ENCODE results near the gene CAMSAP1.
"Not testable (repeated sequence)": the region's sequence is repeated elsewhere in the genome, so short reads cannot be mapped to it uniquely, and the experiment has no call there.

The CAMSAP1 gene

DNA sequence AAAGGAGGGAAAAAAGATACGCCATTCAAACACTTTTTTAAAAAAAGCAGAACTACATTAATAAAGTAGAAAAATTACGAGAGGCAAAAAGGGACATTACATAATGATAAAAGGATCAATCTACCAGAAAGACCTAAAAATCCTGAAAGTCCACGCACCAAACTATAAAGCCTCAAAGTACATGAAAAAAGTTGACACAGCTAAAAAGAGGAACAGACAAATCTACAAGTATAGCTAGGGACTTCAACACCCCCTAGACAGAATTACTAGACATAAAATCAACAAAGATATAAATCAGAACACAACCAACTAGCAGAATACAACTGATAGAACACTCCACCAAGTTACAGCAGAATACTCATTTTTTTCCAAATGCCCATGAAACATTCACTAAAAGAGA, 11.1 kb downstream of the CAMSAP1 start:
- no peak for DNase-seq

GRCh38 chr9:135895202-135895848, 12.0 kb downstream of the CAMSAP1 start:
- no peak for DNase-seq

- no peak for DNase-seq
Measured at GRCh38 chr9:135893104-135893503, 14.2 kb downstream of the CAMSAP1 start.

DNA sequence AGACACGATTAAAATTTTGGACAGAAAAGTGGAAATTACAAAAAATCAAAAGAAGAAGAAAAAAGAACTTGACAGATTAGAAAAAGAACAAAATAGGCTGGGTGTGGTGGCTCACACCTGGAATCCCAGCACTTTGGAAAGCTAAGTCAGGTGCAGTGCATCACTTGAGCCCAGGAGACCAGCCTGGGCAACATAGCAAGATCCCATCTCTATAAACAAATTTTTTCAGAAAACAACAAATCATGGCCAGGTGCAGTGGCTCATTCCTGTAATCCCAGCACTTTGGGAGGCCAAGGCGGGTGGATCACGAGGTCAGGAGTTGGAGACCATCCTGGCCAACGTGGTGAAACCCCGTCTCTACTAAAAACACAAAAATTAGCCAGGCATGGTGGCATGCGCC, 15.0 kb downstream of the CAMSAP1 start:
- DNase-seq, result not testable (repeated sequence)

- no peak for DNase-seq
Measured at GRCh38 chr9:135891027-135891631, 16.2 kb downstream of the CAMSAP1 start.

- DNase-seq, result no peak
Measured at GRCh38 chr9:135890190-135891026, 16.9 kb downstream of the CAMSAP1 start.

DNA sequence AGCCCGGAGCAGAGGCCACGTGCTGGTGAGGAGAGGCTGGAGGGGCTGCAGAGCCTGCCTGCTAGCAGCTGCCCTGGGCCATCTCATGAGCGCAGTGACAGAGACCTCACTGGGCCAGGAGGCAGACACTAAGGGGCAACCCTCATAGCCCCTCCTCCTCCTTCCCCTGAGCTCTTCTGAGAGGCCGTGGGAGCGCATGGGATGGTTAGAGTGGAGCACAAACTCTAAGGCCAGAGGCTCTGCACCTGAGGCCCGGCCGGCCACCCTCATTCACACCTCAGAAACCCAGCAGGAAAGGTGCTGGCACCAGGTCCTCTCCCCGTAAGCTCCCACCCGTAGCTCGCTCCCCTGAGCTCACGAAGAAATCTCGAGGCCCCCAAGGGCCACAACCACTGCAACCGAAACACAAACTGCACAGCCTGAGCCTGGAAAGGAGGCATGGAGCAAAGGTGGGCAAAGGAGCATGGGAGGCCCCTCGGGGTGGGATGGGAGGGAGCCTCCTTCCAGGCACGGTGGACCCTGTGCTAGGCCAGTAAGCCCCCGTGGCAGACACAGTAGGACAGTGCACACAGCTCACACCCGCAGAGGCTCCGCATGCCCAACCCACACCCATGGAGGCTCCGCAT, 17.7 kb downstream of the CAMSAP1 start:
- no peak for DNase-seq

- DNase-seq, result no peak
Measured at GRCh38 chr9:135888766-135889394, 18.5 kb downstream of the CAMSAP1 start.

GRCh38 chr9:135888126-135888765, 19.1 kb downstream of the CAMSAP1 start:
- DNase-seq, result no peak

DNA sequence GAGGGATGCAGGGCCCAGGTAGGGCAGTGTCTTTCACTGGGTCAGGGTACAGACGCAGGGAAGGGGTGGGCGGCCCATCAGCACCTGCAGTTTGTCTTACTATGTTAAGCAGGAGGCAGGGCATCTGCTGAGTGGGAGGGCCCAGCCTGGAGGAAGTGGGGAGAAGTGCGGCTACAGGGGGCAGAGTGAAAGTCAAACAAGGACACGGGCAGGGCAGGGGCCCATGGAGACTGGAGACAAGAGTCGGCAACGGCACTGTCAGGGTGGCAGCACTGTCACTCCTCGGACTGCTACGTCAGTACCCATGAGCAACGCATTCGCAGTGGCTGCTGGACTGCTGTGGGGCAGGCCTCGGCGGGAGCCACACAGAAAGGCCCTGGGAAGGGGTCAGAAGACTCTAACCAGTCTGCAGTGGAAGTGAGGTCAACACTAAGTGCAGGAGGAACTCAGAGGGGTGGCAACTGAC, 19.7 kb downstream of the CAMSAP1 start:
- DNase-seq, result no peak

DNA sequence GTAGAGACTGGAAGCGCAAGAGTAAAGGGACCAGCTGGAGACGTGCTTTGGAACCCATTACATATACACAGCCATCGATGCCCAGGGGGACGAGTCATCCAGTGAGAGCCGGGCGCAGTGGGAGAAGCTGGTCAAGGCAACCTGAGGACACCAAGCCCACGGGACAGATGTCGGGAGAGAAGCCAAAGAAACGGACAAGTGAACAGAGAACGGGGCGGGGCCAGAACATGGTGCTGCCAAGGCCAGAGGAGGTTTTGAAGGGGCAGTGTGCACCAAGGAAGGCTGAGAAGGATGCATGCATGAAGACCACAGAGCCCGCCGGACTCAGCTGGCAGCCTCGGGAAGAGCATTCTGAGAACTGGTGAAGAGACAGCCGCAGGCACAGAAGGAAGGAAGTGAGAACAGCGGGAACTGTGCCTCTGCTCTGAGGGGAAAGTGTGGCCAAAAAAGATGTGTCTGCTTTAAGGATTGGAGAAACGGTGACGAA, 20.3 kb downstream of the CAMSAP1 start:
- DNase-seq, result no peak

GRCh38 chr9:135886147-135886981, 21.0 kb downstream of the CAMSAP1 start:
- DNase-seq, result no peak

GRCh38 chr9:135885100-135885853, 22.1 kb downstream of the CAMSAP1 start:
- DNase-seq, result no peak

DNA sequence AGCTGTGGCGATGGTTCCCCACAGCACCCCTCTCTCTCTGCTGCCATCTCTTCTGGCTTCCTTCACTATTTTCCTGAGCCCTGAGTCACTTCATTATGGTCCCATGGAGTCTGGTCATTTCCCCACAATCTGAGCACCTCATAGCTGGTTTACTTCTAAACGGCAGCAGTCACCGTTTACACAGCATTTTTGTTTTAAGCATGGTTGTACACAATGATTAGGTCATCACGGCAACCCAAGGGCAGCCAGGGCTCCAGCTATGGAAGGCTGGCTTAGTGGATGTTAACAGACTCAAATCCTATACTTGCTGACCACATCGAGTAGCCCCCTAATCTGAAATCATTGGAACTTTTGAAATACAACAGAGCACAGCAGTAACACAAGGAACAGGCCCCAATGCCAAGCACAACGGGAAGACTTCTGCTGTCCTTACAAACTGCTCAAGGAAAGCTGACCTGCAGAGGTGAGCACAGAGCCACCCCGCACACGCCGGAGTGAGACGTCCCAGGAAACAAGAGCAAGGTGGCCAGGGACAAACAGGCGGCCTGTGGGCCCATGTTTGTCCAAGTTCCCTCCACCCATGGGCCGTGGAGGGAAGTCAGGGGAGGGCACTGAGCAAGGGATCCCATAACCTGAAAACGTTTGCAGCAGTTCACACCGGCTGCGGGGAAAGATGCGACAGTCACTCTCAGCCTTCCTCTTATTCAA, 22.9 kb downstream of the CAMSAP1 start:
- no peak for DNase-seq

GRCh38 chr9:135883410-135884089, 23.8 kb downstream of the CAMSAP1 start:
- DNase-seq, result no peak

DNA sequence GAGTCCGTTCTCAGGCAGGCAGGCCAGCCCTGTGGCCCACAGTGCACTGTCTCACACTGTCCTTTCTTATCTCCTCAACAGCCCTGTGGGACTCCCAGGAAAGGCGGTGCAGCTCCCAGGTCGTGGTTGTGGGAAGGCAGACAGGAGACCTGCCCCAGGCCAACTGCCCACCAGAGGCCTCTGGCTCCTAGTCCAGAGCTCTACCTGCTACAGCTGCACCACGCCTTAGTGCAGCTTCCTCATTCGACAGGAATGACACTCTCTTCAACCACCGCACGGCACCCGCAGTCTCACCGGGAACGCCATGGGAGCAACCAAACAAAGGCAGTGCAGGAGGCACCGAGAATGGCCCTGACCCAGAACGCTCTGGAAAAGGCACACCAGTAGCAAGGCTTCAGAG, 25.3 kb downstream of the CAMSAP1 start:
- no peak for DNase-seq

DNA sequence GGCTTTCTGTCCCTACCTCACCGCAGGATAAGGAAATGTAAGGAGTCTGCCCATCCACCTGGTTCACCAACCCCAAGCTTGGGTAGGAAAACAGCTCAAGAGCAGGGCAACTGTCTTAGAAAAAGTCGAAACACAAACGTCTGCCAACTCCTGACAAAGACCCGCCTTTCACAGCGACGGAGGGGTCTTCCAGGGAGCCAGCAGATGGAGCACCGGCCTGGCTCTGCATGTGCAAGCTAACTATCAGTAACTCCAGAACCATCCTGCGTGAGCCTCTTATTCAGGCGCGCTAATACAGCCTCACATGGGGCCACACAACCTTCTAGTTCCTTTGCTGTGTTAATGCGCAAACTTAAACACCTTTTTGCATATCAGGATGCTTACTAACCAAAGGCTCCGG, 26.9 kb downstream of the CAMSAP1 start:
- no peak for DNase-seq

DNA sequence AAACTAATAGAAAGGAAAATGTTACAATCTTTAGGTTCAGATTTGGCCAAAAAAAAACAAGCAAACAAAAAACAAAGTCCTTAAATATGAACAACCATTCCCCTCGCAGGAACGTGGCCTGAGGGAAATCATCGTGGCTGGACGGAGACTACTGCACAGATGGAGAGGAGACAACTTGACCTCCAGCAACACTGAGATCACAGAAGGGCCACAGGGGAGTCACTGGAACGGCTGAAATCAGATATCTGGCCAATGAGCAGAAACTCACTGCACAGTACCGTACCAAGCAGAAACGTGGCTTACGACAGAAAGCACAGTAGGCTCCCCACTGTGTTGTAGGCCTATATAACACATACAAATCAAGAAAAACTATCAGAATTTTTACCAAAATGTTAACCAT, 27.7 kb downstream of the CAMSAP1 start:
- no peak for DNase-seq

DNA sequence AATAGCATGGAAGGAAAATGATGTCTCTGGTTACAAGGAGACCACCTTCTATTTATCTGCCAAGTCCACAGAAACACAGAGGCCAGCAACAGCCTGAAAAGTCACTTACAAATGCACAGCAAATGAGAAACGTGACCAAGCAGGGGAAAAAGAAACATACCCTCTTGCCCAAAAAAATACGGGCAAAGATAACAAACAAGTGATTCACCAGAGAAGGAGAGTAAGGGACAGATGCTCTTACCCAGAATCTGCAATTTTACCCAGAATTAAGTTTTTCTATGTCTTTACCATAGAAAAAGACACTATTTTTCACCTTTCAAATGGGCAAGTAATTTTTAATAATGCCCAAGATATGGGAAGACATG, 28.1 kb downstream of the CAMSAP1 start:
- DNase-seq, result no peak

Measured in NK-92 treated with Interleukin-12 subunit alpha and Interleukin-12 subunit beta, amount 100 ng/mL, for 24 hours (cell line).